Vagina (tissue), 2 donors: Measurements from ENCODE around the gene CT45A9.

Experiments
- POLR2A ChIP-seq, 2 donors: fragments of 450-650 bp; IDR thresholded peaks; one replicate each; pipeline ENCODE4 v1.6.1; 2017; ENCODE audit warnings: antibody characterized with exemption in 2 of 2, mild to moderate bottlenecking in 2 of 2, moderate library complexity in 2 of 2
- POLR2AphosphoS5 ChIP-seq, 2 donors: sonication (generic); formaldehyde crosslinking; IDR thresholded peaks; one replicate each; pipeline ENCODE4 v1.9.0; 2017; ENCODE audit warnings: antibody characterized with exemption in 2 of 2, mild to moderate bottlenecking in 2 of 2, low read depth in 1 of 2; ENCODE audit not compliant: insufficient read depth in 1 of 2
- TF ChIP-seq, protein P1 (sequence below), 3 experiments: fragments of 450-650 bp in 2 of 3; fragments of 200-600 bp in 1 of 3; sonication (generic) in 1 of 3; IDR thresholded peaks; one replicate each; pipeline ENCODE4 v1.5.1; 2017 to 2019; ENCODE audit warnings: antibody characterized with exemption in 3 of 3, mild to moderate bottlenecking in 2 of 3, moderate library complexity in 2 of 3

DNA sequence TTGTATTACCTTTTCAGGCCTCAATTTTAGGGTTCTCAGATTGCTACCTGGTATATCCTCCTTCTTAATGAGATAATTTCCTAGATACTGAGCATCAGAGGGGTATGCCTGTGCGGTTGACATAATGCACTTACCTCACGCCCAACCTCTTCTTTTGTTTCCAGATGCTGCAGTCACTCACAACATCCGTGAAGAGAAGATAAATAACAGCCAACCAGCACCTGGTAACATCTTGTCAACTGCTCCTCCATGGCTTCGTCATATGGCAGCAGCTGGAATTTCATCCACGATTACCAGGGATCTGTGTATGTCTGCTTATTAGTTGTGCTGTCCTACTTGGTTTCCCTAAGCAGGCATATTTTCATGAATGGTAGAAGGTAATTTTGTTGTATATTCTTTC is 38.6 kb upstream of the CT45A9 start:
- TF ChIP-seq, protein P1, sequence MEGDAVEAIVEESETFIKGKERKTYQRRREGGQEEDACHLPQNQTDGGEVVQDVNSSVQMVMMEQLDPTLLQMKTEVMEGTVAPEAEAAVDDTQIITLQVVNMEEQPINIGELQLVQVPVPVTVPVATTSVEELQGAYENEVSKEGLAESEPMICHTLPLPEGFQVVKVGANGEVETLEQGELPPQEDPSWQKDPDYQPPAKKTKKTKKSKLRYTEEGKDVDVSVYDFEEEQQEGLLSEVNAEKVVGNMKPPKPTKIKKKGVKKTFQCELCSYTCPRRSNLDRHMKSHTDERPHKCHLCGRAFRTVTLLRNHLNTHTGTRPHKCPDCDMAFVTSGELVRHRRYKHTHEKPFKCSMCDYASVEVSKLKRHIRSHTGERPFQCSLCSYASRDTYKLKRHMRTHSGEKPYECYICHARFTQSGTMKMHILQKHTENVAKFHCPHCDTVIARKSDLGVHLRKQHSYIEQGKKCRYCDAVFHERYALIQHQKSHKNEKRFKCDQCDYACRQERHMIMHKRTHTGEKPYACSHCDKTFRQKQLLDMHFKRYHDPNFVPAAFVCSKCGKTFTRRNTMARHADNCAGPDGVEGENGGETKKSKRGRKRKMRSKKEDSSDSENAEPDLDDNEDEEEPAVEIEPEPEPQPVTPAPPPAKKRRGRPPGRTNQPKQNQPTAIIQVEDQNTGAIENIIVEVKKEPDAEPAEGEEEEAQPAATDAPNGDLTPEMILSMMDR (IDR thresholded peaks at IDR 0.05) = no peak
- TF ChIP-seq POLR2A (IDR thresholded peaks at IDR 0.05) = no peak
- TF ChIP-seq POLR2AphosphoS5 (IDR thresholded peaks at IDR 0.05; ENCODE audit: insufficient read depth in 1 of 2, low read depth in 1 of 2) = no peak
